Thyroid gland (tissue), 4 donors: Measurements from ENCODE around the gene SEC24D.

Source experiments
- CTCF ChIP-seq, 6 experiments: fragments of 200-600 bp in 3 of 6; fragments of 450-650 bp in 3 of 6; sonication (generic) in 3 of 6; IDR thresholded peaks; one replicate each; pipeline ENCODE4 v1.5.1; 2016 to 2019; ENCODE audit warnings: antibody characterized with exemption in 6 of 6, mild to moderate bottlenecking in 2 of 6, inconsistent platforms in 1 of 6, moderate library complexity in 1 of 6
- POLR2A ChIP-seq, 2 donors: fragments of 450-650 bp; IDR thresholded peaks; one replicate each; pipeline ENCODE4 v1.6.1; 2017; ENCODE audit warnings: antibody characterized with exemption in 2 of 2, mild to moderate bottlenecking in 2 of 2, moderate library complexity in 1 of 2

GRCh38 chr4:118848901-118849300 is 13.0 kb upstream of the SEC24D start:
- TF ChIP-seq CTCF (IDR thresholded peaks at IDR 0.05) (no peak), POLR2A (IDR thresholded peaks at IDR 0.05) (no peak)
